Fibroblast of villous mesenchyme (primary cell): ENCODE data around the gene KDM4C. TPM values are rescaled to one million over a fixed set of nuclear protein-coding genes. Genes with fewer than 3 reads are reported as not detected.
A peak's percentile ranks its signal among the peaks of the same experiment; 100 is the strongest.
"Not testable (repeated sequence)": the region's sequence is repeated elsewhere in the genome, so short reads cannot be mapped to it uniquely, and the experiment has no call there.

Source experiments
- DNase-seq: peaks from one replicate; pipeline ENCODE4 v3.0.0-alpha.2; 2010; ENCODE audit warnings: low read depth
- H3K4me3 ChIP-seq: 2 replicates; pipeline ENCODE4 v1.5.1; 2011; ENCODE audit warnings: low read depth, mild to moderate bottlenecking, low read length
- total RNA-seq: library from RNA; depleted of rRNA; stranded (reverse); fragments of >200 nt; gene quantifications from 2 replicates; pipeline ENCODE4 v1.2.3, GENCODE V29; 2012
- TF ChIP-seq, protein P1 (sequence below): IDR thresholded peaks from 2 replicates; pipeline ENCODE4 v1.5.1; 2012; ENCODE audit warnings: low read depth, mild to moderate bottlenecking, low read length; ENCODE audit not compliant: insufficient read depth

KDM4C gene
- total RNA-seq, 1 donor, result 31.1 TPM

DNA sequence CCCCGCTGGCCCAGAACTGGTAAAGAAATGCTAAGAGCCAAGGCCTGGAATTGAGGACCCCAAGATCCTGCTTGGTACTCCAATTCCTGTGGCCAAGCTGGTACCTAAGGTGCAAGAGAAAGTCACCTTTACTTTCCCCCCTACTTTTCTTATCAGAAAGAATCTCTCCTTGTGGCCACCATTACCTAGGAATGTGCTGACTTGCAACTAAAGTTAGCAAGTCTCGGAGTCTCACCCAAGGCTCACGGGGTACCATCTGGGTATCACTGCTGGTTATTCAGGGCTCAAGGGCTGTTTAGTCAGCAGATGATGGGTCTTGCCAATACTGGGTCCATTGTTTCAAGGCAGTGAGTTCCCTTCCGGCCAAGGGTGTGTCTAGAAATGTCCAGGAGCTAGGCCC is 270.2 kb downstream of the KDM4C start:
- no peak for DNase-seq
- TF ChIP-seq, protein P1, sequence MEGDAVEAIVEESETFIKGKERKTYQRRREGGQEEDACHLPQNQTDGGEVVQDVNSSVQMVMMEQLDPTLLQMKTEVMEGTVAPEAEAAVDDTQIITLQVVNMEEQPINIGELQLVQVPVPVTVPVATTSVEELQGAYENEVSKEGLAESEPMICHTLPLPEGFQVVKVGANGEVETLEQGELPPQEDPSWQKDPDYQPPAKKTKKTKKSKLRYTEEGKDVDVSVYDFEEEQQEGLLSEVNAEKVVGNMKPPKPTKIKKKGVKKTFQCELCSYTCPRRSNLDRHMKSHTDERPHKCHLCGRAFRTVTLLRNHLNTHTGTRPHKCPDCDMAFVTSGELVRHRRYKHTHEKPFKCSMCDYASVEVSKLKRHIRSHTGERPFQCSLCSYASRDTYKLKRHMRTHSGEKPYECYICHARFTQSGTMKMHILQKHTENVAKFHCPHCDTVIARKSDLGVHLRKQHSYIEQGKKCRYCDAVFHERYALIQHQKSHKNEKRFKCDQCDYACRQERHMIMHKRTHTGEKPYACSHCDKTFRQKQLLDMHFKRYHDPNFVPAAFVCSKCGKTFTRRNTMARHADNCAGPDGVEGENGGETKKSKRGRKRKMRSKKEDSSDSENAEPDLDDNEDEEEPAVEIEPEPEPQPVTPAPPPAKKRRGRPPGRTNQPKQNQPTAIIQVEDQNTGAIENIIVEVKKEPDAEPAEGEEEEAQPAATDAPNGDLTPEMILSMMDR, result no peak
- no peak overlapping the region for H3K4me3 ChIP-seq

GRCh38 chr9:7028591-7028990 is 270.8 kb downstream of the KDM4C start:
- DNase-seq, result no peak
- TF ChIP-seq, protein P1, result no peak
- H3K4me3 ChIP-seq, result no peak overlapping the region

DNA sequence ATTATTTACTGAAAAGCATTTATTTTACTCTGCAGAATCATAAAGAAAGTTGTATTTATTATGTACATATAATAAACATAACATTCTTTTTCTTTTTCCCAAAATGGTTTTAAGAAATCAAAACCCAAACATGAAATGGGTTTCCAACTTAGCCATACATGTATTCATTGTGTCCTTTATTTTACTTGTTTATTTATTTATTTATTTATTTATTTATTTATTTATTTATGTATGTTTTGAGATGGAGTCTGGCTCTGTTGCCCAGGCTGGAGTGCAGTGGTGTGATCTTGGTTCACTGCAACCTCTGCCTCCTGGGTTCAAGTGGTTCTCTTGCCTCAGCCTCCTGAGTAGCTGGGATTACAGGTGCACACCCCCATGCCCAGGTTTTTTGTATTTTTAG is 273.2 kb downstream of the KDM4C start:
- not testable (repeated sequence) for H3K4me3 ChIP-seq

DNA sequence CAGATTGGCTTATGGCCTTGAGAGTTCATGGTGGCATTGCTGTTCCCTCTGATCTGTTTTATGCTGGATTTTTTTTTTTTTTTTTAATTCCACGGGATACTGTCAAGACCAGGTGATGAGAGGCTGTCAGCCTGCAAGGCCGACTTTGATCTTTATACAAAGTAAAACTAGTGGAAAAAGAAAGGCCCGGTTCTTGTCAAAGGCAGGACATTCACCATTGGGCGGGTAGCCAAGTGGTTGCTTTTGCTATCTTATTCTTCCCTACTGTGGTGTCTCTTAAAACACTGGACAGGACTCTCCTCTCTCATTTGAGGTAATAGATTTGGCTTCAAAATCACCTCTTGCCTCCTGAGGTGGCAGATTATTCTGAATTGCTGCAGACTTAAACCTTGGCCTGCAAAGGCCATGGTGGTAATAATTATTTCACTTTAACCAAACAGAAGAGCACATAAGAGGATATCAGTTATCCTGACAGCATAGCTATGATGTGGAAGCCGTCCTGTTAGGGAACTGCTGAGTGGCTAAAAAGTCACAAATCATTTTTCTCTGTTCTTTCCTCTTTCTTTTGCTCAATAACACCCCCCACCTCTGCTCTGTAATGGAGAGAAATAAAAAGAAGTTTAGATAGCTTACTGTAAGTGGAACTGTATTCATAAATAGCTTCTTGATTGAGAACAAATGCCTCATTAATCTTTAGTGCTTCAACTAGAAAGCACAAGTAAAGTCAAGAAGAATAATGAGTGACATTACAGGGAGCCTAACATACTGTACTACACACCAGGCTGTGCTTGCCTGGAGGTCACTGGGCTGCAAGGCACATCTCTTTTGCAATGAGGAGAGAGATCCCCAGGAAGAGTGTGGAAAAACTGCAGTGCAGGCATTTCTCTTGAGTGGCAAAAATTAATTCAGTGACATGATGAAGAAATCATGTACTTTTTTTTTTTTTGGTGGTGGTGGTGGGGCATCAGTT is 275.6 kb downstream of the KDM4C start:
- DNase-seq, result no peak
- TF ChIP-seq, protein P1, result no peak
- H3K4me3 ChIP-seq, result no peak overlapping the region

More for the DNA sequence above, 273.2 kb downstream of the KDM4C start:
- DNase-seq, result not testable (repeated sequence)

DNA sequence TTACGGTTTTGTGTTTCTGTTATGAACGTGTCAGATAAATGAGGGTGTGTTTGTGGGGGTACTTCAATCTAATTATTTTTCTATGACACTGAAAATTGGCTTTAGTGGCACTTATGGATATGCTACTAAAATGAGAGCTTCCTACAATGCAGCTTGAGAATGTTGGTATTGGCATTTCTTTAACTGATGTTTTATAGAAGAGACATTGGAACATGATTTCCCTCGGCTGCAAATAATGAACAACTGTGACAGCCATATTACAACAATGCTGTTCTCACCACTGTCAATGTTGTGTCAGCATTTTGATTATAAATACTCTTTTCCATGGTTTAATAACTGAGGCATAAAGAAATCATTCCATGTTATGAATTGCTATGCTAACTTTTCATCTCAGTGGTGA is 279.4 kb downstream of the KDM4C start:
- no peak for DNase-seq
- no peak overlapping the region for H3K4me3 ChIP-seq
- TF ChIP-seq, protein P1, result no peak

DNA sequence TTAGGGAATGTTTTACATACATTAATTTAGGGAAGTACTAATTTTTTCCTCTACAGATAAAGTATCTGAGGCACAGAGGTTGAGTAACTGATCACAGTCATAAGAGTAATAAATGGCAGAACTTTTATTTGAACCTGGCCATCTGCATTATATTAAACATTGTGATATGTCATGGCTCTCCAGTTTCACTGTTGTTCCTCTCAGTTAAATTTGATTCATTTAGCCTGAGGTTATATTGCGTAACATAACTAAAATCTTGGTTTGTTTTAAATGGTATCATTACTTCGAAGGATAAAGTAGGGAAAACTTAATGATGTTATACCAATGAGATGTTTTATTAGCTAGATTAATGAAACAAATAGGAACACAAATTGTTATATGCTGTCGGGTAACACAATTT is 284.4 kb downstream of the KDM4C start:
- no peak overlapping the region for H3K4me3 ChIP-seq
- peak; percentile 75 for DNase-seq
- TF ChIP-seq, protein P1, result no peak

DNA sequence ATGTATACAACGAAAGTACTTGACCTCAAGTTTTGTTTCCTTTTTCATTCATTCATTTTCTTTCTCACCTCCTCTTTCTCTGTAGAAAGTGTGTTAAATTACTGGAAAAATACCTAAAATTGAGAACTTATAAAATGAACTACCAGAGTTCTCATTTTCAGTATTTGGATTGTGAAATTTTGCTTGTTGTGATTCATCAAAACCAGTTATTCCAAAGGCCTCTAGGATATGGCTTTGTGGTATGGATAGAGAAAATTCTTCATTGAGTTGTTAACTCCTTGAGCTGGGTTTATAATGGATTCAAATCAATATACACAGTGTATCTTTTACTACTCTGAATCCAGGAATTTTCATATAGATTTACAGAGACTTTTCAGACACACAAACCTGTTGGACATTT is 287.6 kb downstream of the KDM4C start:
- no peak overlapping the region for H3K4me3 ChIP-seq
- TF ChIP-seq, protein P1, result no peak
- peak; percentile 7 for DNase-seq
